GM21367 (cell line): ENCODE data around the gene CD300C.
"Not testable (repeated sequence)": the region's sequence is repeated elsewhere in the genome, so short reads cannot be mapped to it uniquely, and the experiment has no call there.

ENCODE experiments used
- ATAC-seq: cut with Tn5 transposase; IDR thresholded peaks from one replicate; pipeline ENCODE4 v1.9.1; 2021; ENCODE audit not compliant: unreplicated experiment

Gene CD300C

GRCh38 chr17:74545843-74546230 is at the start of gene CD300C:
TSS of gene CD300C (minus strand) at chr17:74546115. CDS start at chr17:74545782, 333 bp downstream.
- no peak for ATAC-seq

- no peak for ATAC-seq
Observed at GRCh38 chr17:74595037-74595750, 49.3 kb upstream of the CD300C start.

GRCh38 chr17:74592087-74592990 is 46.4 kb upstream of the CD300C start, which contains the start of gene CD300LD:
TSS of gene CD300LD (minus strand) at chr17:74592283. CDS start at chr17:74592202, 81 bp downstream.
- ATAC-seq: no peak

- ATAC-seq: no peak
Observed at GRCh38 chr17:74591503-74591902, 45.6 kb upstream of the CD300C start.

DNA sequence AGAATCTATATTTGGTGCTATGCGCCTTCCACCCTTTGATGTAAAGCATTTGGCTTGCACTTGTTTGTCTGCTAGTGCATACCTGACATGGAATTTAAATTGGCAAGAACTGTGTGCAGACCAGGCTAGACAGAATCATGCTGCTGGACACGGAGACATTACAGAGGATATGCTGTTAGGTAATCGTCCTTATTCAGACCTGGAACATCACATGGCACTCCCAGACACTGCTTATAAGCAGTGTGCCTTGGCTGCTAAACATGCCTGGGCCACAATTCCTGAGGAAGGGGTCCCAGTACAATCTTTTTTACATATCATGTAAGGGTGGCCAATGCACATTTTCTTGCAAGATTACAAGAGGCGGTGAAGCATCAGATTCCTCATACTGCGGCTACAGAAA is 39.8 kb upstream of the CD300C start:
- no peak for ATAC-seq

DNA sequence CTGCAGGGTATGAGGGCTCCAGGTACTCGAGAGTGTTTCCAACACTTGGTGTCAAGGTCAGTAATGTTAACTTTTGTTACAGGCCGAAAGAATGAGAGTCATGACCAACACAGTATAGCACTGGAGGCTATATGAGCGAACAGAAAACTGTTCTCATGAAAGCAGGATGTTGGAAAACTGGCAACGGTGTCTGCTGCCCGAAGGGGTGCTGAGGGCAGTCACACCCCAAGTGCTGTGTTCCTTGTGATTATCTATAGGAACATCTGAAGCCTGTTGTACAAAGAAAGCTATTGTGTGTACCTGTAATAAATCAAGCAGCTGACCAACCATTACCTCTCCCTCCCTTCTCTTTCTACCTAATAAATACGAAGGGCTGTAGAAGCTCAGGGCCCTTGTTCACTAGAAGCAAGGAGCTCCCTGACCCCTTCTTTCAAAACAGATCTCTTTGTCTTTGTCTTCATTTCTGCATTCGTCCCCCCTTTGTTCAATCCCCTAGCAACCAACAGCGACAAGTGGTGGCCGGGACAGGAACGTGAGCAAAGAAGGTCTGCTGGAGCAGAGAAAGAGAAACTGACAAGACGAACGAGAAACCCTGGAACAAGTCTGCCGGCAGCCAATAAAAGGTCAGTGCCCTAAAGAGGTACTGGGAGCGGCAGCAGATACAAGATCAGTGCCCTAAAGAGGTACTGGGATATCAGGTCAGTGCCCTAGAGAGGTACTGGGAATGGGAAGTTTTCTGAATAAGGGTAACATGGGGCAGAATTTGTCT is 38.6 kb upstream of the CD300C start:
- no peak for ATAC-seq

DNA sequence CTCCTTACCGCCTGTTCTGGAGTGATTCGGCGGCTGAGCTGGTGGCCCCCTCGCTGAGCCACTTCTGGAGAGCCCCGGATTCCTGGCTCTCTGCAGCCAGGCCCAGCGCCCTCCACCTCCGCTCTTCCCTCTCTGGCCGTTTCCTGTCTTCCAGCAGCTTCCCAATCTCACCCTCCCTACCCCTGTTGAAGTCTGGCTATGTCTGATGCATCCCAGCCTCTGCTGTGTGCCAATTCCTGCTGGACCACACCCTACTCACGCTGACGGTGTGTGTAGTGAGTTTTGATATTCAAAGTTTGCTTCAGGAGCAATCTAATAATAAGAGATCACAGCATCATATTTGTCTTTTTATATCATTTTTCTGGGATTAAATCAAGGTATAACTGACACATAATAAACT is 36.7 kb upstream of the CD300C start:
- ATAC-seq: no peak

DNA sequence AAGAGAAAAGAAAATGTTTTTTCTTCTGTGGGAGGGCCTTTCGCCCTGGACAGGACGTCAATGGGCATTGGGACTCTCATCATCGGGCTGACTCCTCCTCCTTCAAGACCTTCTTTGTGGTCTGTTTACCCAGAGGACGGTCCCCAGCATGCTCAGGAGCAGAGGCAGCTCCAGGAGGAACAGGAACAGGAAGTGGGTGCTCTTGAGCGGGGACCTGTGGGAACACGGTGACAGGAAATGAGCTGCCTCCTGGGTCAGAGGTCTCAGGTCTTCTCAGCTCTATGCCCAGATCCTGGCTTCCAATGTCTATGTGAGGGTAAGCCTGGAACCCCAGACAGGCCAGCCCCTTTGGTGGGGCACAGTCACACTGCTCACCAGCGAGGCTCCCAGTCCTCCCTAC is 34.0 kb upstream of the CD300C start:
- ATAC-seq: no peak

DNA sequence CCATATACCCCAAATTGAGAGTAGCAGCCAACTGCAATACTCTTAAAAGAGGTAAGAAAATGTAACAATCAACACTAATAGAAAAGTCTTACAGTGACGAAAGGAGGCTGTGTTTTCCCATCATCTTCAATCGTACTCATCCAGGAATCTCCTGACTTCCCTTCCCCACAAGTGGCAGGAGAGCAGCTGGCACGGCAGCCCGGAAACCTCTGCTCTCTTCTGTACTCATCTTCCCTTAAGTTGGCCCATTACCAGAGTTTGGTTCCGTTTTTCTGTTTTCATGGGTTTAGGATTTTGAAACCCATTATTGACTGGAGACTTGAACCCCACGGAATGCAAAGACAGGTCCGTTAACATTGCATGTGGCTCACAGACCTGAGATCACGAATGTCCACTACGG is 33.1 kb upstream of the CD300C start:
- ATAC-seq: no peak

DNA sequence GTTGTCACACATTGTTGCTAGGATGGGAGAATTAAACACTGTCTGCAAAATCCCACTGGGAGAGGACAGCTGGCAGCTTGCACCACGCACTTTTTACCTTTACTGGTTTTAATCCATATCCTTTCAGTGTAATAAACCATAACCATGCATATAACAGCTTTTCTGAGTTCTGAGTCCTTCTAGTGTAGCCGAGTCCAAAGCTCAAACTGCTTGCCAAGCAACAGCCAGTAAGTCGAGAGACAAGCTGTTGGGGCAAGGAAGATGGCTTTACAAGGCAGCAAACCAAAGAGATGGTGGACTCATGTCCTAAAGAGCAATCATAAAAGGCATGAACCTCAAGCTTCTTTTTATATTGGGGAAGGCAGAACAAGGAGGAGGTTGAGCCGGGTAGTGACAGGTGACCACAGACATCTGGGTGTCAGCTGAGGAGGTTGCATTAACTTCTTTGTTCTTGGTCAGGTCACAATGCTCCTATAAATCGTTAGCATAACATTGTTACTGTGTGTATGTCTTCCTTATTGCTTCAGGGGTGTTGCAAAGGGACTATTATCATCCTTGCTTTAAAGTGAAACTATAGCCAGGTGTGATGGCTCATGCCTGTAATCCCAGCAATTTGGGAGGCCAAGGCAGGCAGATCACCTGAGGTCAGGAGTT is 28.7 kb upstream of the CD300C start:
- no peak for ATAC-seq

- ATAC-seq: not testable (repeated sequence)
Observed at GRCh38 chr17:74573635-74574034, 27.7 kb upstream of the CD300C start.

DNA sequence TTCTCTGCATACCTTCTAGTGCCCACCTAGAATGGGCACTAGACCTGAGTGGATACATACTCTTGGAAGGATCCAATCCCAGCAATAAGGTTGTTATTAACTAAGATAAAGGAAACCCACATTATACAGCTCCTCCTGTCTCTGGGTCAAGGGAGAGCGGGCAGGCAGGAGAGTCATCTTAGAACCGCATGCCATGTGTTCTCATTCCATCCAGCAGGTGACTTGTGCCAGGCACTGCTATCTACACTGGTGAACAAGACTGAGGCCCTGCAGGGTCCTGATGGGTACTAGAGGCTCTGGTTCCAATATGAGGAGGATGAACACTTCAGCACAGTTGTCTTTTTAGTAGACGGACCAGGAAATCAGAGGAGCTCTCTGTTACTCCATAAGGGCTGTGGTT is 27.3 kb upstream of the CD300C start:
- ATAC-seq: no peak

- no peak for ATAC-seq
Observed at GRCh38 chr17:74571621-74572270, 25.8 kb upstream of the CD300C start.

DNA sequence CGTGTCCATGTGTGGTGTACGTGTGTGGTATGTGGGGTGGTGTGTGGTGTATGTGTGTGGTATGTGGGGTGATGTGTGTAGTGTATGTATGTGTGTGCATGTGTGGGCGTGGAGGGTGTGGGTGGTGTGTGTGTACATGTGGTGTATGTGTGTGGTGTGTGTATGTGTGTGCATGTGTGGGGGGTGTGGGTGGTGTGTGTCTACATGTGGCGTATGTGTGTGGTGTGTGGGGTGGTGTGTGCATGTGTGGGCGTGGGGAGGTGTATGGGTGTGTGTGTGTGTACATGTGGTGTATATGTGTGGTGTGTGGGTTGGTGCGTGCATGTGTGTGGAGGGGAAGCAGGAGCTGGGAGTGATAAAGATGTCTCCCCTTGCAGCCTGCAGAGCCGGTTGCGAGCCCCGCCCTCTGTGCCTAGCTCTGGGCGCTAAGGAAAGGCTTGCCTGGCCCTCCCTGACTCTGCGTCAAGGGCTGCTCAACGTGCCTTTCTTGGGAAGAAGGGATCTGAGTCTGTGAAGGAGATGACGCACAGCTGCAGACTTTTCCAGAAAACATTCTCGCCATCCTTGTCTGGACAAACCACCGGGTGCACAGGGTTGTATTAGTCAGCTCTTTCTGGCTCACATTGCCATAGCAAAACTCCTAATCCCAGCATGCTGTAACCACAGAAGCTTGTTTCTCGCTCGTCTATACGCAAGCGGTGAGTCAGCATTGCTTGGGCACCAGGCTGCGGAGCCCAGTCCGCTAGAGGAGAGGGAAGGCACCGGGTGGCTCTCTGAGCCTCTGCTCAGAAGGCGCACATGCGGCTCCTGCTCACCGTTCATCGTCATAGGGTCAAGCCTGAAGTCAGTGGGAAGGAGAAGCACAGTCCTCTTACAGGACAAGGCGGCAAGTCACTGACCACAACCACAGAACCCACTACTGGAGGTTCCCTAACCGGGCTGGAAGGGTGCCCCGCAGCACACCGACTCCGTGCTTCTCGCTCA is 23.4 kb upstream of the CD300C start:
- no peak for ATAC-seq

DNA sequence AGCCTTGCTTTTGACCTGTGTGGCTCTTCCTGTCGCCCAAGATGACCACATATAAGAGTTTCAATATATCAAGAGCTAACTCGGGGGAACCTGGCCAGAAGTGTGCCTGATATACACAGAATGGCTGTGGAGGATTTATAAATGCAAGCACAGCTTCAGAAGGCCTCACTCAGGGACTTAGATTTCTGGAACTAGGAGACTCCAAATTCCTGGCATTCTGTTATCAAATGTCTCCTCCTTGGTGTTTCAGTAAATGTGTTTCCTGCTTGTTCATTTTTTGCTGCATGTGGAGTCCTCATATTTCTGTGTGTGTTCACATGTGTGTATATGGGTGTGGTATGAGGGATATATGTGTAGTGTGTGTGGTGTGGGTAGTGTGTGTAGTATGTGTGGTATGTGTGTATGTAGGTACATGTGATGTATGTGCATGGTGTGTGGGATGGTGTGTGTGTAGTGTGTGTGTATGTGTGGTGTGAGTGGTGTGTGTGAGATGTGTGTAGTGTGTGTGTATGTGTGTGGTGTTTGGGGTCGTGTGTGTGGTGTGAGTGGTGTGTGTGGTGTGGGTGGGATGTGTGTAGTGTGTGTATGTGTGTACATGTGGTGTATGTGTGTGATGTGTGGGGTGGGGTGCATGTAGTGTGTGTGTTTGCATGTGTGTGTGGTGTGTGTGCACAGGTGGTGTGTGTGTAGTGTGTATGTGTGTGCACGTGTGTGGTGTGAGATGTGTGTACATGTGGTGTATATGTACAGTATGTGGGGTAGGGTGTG is 22.4 kb upstream of the CD300C start:
- ATAC-seq: no peak

- no peak for ATAC-seq
Observed at GRCh38 chr17:74567397-74567796, 21.5 kb upstream of the CD300C start, which contains the start of gene CD300H. TSS of gene CD300H (minus strand) at chr17:74567509.

DNA sequence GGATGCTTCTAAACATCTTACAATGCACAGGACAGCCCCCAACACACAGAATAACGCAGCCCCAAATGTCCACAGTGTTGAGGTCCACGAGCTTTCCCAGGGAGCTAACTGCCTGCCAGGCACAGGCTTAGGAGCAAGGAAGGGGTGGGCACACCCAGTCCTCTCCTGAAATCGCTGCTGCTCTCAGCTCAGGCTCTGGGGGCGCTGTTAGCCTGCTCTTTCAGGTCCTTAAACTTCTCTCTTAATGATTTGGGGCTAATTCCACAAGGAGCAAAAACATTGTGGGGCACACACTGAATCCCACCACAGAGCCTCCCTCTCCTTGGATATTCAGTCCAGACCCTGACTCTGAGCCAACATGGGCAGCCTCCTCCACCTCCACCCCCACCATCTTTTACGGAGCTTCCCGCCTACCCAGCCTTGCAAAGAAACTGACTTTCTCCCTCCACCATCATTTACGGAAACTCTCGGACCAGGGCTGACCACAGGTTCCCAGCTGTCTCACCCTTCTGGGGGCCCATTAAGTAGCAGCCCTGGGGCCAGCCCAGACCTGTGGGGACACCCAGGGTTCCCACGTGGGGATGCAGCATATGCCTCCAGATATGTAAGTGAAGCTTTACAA is 20.3 kb upstream of the CD300C start:
- ATAC-seq: no peak

GRCh38 chr17:74565126-74565525 is 19.2 kb upstream of the CD300C start:
- ATAC-seq: no peak
